Left ventricle myocardium inferior (tissue), 1 donor: ENCODE measurements around the gene ANKRD2. TPM values are rescaled to one million over a fixed set of nuclear protein-coding genes. Genes with fewer than 3 reads are reported as not detected.

Experiments used
- DNase-seq: peaks from one replicate; pipeline ENCODE4 v3.0.0-alpha.2; 2020
- H3K27ac ChIP-seq: fragments of 200-600 bp; replicated peaks from 2 replicates; pipeline ENCODE4 v1.8.0; 2021
- H3K27me3 ChIP-seq: fragments of 200-600 bp; 2 replicates; pipeline ENCODE4 v1.8.0; 2021; ENCODE audit warnings: low read depth
- H3K36me3 ChIP-seq: fragments of 200-600 bp; 2 replicates; pipeline ENCODE4 v1.8.0; 2021
- H3K4me1 ChIP-seq: fragments of 200-600 bp; 2 replicates; pipeline ENCODE4 v1.8.0; 2021
- H3K4me3 ChIP-seq: fragments of 200-600 bp; 2 replicates; pipeline ENCODE4 v1.8.0; 2021; ENCODE audit warnings: mild to moderate bottlenecking, moderate library complexity
- H3K9me3 ChIP-seq: fragments of 200-600 bp; replicated peaks from 2 replicates; pipeline ENCODE4 v1.8.0; 2021
- CTCF ChIP-seq: fragments of 200-600 bp; IDR thresholded peaks from 2 replicates; pipeline ENCODE4 v1.8.0; 2021; ENCODE audit warnings: antibody characterized with exemption, mild to moderate bottlenecking, borderline replicate concordance
- intact Hi-C: fragments of 100-400 bp; cut with micrococcal nuclease; formaldehyde crosslinking; loops from one replicate; pipeline ENCODE4 v1.11.0; 2022
- total RNA-seq: library from RNA; stranded (reverse); fragmentation: NEBNext Ultra II Directional; extraction: Animal tissue kit (Norgen Biotek cat#: 25700); gene quantifications from one replicate; pipeline ENCODE4 v1.2.1, GENCODE V29; 2021
- donor health status: DM: no; HTN: yes; CAD: no; lungs with severe emphysema.

Gene ANKRD2
- total RNA-seq, 1 donor from 2014 or later: 969 TPM

GRCh38 chr10:97580421-97581367, 8.1 kb downstream of the ANKRD2 start:
- H3K27ac ChIP-seq: peak overlapping the region; percentile 64
- H3K36me3 ChIP-seq: no peaks in the 10 kb centered on the region
- H3K4me1 ChIP-seq: peaks cover 35% of the 10 kb centered on the region
- no peak overlapping the region for H3K4me3 ChIP-seq
- intact Hi-C loops: no loop called here
- no peaks in the 10 kb centered on the region for H3K9me3 ChIP-seq
- DNase-seq: no peak
- no peaks in the 10 kb centered on the region for H3K27me3 ChIP-seq
- no peak for TF ChIP-seq CTCF

DNA sequence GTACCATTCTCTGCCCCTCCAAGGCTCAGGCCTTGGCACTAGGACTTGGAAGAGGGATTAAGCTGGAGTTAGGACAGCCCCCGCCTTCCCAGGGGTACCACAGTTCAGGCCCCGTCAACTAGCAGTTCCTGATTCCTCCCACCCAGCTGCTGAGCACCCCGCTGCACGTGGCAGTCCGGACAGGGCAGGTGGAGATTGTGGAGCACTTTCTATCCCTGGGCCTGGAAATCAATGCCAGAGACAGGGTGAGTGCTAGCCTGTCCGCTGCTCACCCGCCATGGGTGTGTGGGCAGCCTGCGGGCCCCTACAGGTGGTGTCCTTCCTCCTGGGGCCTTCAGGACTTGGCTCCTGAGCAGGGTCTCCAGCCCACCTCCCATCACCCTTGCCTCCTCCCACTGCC, 9.6 kb downstream of the ANKRD2 start:
- Histone ChIP-seq H3K27ac (peak overlapping the region; percentile 94), H3K9me3 (no peaks in the 10 kb centered on the region), H3K4me3 (no peak overlapping the region), H3K4me1 (peaks cover 41% of the 10 kb centered on the region), H3K27me3 (no peaks in the 10 kb centered on the region), H3K36me3 (no peaks in the 10 kb centered on the region)
- intact Hi-C loops: no loop called here
- no peak for DNase-seq
- no peak for TF ChIP-seq CTCF

DNA sequence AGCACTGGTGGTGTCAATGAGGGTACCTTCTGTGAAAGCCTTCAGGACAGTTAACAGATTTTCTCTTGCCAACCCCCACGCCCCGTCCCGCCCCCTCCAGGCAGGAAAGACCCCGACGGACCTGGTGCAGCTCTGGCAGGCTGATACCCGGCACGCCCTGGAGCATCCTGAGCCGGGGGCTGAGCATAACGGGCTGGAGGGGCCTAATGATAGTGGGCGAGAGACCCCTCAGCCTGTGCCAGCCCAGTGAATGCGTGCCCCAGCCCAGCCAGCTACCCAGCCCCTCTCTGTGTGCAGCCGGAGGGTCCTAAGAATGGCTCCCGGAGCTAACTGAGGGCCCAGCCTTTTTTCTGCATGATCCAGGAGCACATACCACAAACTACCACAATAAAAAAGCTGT, 10.9 kb downstream of the ANKRD2 start:
- TF ChIP-seq CTCF: no peak
- intact Hi-C loops: no loop called here
- H3K27ac ChIP-seq: peak overlapping the region; percentile 94

DNA sequence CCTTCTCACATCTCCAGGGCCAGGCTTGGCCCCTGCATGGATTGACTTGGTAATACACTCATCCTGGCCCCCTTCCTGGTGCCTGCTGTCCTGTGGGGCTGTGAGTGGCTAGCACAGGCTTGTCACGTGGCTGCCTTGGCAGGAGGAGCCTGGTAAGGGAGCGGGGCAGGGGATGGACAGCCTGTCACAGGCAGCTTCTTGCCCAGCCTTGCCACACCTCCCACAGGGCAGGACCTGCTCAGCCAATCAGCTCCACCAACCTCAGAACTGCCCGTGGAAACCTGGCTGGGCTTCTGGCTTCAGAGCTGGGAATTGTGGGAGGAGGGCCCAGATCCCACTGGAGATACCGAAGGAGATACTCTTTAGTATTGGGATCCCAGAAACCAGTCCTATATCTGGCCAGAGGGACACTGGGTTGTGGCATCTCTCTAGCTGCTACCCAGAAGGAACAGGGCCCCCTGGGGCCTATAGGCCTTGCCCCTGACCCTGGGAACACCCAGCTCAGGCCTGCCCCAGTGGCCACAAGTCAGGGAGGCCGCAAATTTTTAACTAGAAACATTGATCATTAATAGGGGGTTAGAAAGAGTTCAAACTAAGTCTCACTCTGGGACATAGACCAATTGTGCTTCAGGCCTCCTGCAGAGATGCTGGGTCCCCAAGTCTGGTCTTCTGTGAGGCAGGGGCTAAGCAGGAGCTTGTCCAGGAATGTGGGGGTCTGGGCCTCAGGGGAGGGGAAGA, 11.7 kb downstream of the ANKRD2 start, which contains the start of gene HOGA1:
TSS of gene HOGA1 (plus strand) at position 330 of the 738 bp plus-strand sequence. CDS start at position 645, 315 bp downstream.
- Histone ChIP-seq H3K9me3 (no peaks in the 10 kb centered on the region), H3K27me3 (no peaks in the 10 kb centered on the region), H3K27ac (peak within 1 kb of the TSS; percentile 94), H3K4me3 (peak within 1 kb of the TSS; percentile 47), H3K36me3 (no peaks in the 10 kb centered on the region), H3K4me1 (peaks cover 41% of the 10 kb centered on the region)
- intact Hi-C loops: no loop called here
- DNase-seq: peak; percentile 86
- TF ChIP-seq CTCF: no peak

More for the DNA sequence above, 10.9 kb downstream of the ANKRD2 start:
- Histone ChIP-seq H3K4me3 (no peak overlapping the region), H3K27me3 (no peaks in the 10 kb centered on the region), H3K4me1 (peaks cover 41% of the 10 kb centered on the region), H3K9me3 (no peaks in the 10 kb centered on the region), H3K36me3 (no peaks in the 10 kb centered on the region)
- no peak for DNase-seq

DNA sequence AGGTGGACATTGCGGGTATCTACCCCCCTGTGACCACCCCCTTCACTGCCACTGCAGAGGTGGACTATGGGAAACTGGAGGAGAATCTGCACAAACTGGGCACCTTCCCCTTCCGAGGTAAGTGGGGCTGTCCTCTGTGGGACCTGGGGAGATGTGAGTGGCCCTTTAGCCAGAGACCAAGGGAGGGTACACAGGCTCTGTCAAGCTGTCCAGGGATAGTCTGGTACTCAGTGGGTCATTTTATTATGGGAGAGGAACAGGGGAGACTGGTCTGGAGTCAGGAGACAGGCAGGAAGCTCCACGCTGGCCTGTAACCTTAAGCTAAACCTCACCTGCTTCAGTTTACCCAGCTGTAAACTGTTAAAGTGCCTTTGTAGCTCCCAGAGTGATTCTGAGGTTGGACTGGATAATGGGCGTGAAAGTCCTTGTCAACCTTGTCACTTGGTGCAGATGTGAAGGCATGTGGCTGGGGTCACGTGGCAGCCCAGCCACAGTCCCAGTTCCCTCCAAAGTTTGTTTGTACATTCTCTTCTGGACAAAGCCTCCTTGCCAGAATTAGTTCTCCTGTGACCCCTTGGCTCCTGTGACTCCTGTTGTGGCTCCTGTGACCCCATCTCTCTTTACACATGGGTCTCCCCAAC, 12.3 kb downstream of the ANKRD2 start:
- TF ChIP-seq CTCF: no peak
- Histone ChIP-seq H3K4me3 (peak overlapping the region; percentile 47), H3K4me1 (peaks cover 41% of the 10 kb centered on the region), H3K27me3 (no peaks in the 10 kb centered on the region), H3K36me3 (no peaks in the 10 kb centered on the region), H3K9me3 (no peaks in the 10 kb centered on the region), H3K27ac (peak overlapping the region; percentile 94)
- peak; percentile 48 for DNase-seq
- intact Hi-C loops: no loop called here
